ENCODE measurements around the gene MYO18B.

DNA sequence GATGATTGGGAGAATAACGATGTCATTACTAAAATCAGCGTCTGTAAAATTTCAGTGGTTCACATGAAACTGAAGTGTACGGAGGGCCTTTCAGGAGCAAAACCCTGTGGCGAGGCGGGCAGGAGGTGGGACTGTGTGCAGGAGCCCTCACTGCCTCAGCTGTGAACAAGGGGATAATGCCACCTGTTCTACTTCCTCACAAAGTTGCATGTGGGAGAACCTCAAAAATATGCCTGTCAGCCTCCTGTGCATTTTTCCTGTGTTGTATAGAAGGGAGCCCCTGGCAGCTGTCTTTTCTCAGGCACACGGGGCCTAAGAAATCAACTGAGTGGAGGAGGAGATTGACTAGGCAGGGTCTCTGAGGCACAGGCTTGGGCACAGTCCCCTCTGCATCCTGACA is 43.0 kb upstream of the MYO18B start:
- TF ChIP-seq, protein P1, sequence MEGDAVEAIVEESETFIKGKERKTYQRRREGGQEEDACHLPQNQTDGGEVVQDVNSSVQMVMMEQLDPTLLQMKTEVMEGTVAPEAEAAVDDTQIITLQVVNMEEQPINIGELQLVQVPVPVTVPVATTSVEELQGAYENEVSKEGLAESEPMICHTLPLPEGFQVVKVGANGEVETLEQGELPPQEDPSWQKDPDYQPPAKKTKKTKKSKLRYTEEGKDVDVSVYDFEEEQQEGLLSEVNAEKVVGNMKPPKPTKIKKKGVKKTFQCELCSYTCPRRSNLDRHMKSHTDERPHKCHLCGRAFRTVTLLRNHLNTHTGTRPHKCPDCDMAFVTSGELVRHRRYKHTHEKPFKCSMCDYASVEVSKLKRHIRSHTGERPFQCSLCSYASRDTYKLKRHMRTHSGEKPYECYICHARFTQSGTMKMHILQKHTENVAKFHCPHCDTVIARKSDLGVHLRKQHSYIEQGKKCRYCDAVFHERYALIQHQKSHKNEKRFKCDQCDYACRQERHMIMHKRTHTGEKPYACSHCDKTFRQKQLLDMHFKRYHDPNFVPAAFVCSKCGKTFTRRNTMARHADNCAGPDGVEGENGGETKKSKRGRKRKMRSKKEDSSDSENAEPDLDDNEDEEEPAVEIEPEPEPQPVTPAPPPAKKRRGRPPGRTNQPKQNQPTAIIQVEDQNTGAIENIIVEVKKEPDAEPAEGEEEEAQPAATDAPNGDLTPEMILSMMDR (IDR thresholded peaks at IDR 0.05; ENCODE audit: low read depth, low read length) = no peak
- no peak for TF ChIP-seq EZH2phosphoT487 (IDR thresholded peaks at IDR 0.05; ENCODE audit: low read depth)
